Fibroblast of mammary gland (primary cell): ENCODE data around the gene SEZ6.

ENCODE experiments used
- DNase-seq: peaks from one replicate; pipeline ENCODE4 v3.0.0-alpha.2; 2010; ENCODE audit warnings: low read depth
- H3K4me3 ChIP-seq: 2 replicates; pipeline ENCODE4 v1.5.1; 2011; ENCODE audit warnings: low read depth, mild to moderate bottlenecking, low read length, moderate library complexity; ENCODE audit not compliant: control insufficient read depth
- CTCF ChIP-seq: conservative IDR thresholded peaks from 2 replicates; pipeline ENCODE4 v1.5.1; 2011; ENCODE audit warnings: low read depth, low read length, inconsistent platforms; ENCODE audit not compliant: control insufficient read depth, insufficient read depth

Gene SEZ6

GRCh38 chr17:28996554-28997096 is 9.2 kb downstream of the SEZ6 start:
- DNase-seq: no peak
- no peak overlapping the region for H3K4me3 ChIP-seq
- TF ChIP-seq CTCF: no peak

- no peak for TF ChIP-seq CTCF
- DNase-seq: no peak
- no peak overlapping the region for H3K4me3 ChIP-seq
Measured at GRCh38 chr17:28993645-28994426, 12.0 kb downstream of the SEZ6 start.

GRCh38 chr17:28992625-28993600 is 12.9 kb downstream of the SEZ6 start:
- TF ChIP-seq CTCF: no peak
- DNase-seq: no peak
- no peak overlapping the region for H3K4me3 ChIP-seq

GRCh38 chr17:28992185-28992584 is 13.6 kb downstream of the SEZ6 start:
- no peak for TF ChIP-seq CTCF
- no peak overlapping the region for H3K4me3 ChIP-seq
- DNase-seq: no peak

- H3K4me3 ChIP-seq: no peak overlapping the region
- no peak for DNase-seq
- TF ChIP-seq CTCF: no peak
Measured at GRCh38 chr17:28991779-28992178, 14.1 kb downstream of the SEZ6 start.

- no peak for DNase-seq
- no peak overlapping the region for H3K4me3 ChIP-seq
- TF ChIP-seq CTCF: no peak
Measured at GRCh38 chr17:28989028-28989427, 16.8 kb downstream of the SEZ6 start.
